ENCODE results near the gene RBMS2. TPM values are rescaled to one million over a fixed set of nuclear protein-coding genes. Genes with fewer than 3 reads are reported as not detected.
A peak's percentile ranks its signal among the peaks of the same experiment; 100 is the strongest.

Gene RBMS2
- total RNA-seq, 1 experiment from 2014 or later, result 40.8 TPM

- H3K27ac ChIP-seq (ENCODE audit: low read depth, low read length), result no peak overlapping the region
- RAD21 ChIA-PET (ENCODE audit: low non-redundant PET in 1 of 2, low total read pairs in 2 of 2, uncharacterized antibody in 2 of 2, unreplicated experiment in 2 of 2), result no interaction called here
- POLR2A ChIA-PET, result no interaction called here
Observed at GRCh38 chr12:56565510-56566101, 44.0 kb downstream of the RBMS2 start.

More at GRCh38 chr12:56565510-56566101, 44.0 kb downstream of the RBMS2 start:
- CTCF ChIA-PET, result interaction anchor here (1.2 kb wide), 1 partner anchor 24 kb away, joined by 3 read pairs; no protein-coding TSS in a partner anchor
- TF ChIP-seq ELF1 (IDR thresholded peaks at IDR 0.05; ENCODE audit: borderline replicate concordance, low read depth), result no peak
- no peak for TF ChIP-seq SIN3A (IDR thresholded peaks at IDR 0.05; ENCODE audit: low read depth)
- TF ChIP-seq CEBPB (IDR thresholded peaks at IDR 0.05; ENCODE audit: low read depth), result no peak
- TF ChIP-seq ZBTB33 (IDR thresholded peaks at IDR 0.05; ENCODE audit: extremely low read depth, insufficient replicate concordance, low read length), result no peak
- no peak for TF ChIP-seq TCF7L2 (IDR thresholded peaks at IDR 0.05; ENCODE audit: borderline replicate concordance, extremely low read depth, insufficient read depth, insufficient read length)
- TF ChIP-seq FOSL1 (IDR thresholded peaks at IDR 0.05; ENCODE audit: low read depth), result no peak
- TF ChIP-seq EGR1 (IDR thresholded peaks at IDR 0.05; ENCODE audit: low read depth), result no peak
- TF ChIP-seq EZH2phosphoT487 (IDR thresholded peaks at IDR 0.05; ENCODE audit: borderline replicate concordance), result no peak
- no peak for TF ChIP-seq YY1 (IDR thresholded peaks at IDR 0.05; ENCODE audit: extremely low read depth, insufficient replicate concordance, low read depth, low read length)
- TF ChIP-seq MAX (IDR thresholded peaks at IDR 0.05), result no peak
- TF ChIP-seq REST (IDR thresholded peaks at IDR 0.05; ENCODE audit: low read depth), result no peak
- TF ChIP-seq CBX3 (IDR thresholded peaks at IDR 0.05; ENCODE audit: low read depth), result no peak
- TF ChIP-seq ZNF274 (IDR thresholded peaks at IDR 0.05; ENCODE audit: low read depth, low read length), result no peak
- no peak for TF ChIP-seq EZH2 (IDR thresholded peaks at IDR 0.05)
- TF ChIP-seq RAD21 (IDR thresholded peaks at IDR 0.05; ENCODE audit: low read depth), result no peak
- ATAC-seq (peak; percentile 40; the same call in 1 of the 2 replicates), DNase-seq (ENCODE audit: low read depth, low spot score) (no peak)
- H3K4me1 ChIP-seq (ENCODE audit: control insufficient read depth in 1 of 2, insufficient read depth in 2 of 2, low read length in 2 of 2), result peaks cover 2 to 8% of the 10 kb centered on the region in 2 experiments; a peak in 2 of 4 replicates
- no peaks in the 10 kb centered on the region for H3K9me3 ChIP-seq (ENCODE audit: control insufficient read depth in 1 of 2, insufficient read depth in 1 of 2, low read depth in 1 of 2, low read length in 2 of 2)
- no peak overlapping the region for H3K4me2 ChIP-seq (ENCODE audit: low read length)
- no peak overlapping the region for H3K9ac ChIP-seq (ENCODE audit: low read length)
- intact Hi-C loops (cut with micrococcal nuclease), result no loop called here
- H3K9me2 ChIP-seq (ENCODE audit: insufficient read depth), result no peaks in the 10 kb centered on the region
- peaks cover 5% of the 10 kb centered on the region; the same call in 1 of the 2 replicates for H3K79me2 ChIP-seq (ENCODE audit: insufficient read depth, low read length)
- H2AFZ ChIP-seq (ENCODE audit: low read depth, low read length, poor library complexity, severe bottlenecking), result no peak overlapping the region
- peaks cover 11 to 12% of the 10 kb centered on the region in 2 experiments for H3K36me3 ChIP-seq (ENCODE audit: control insufficient read depth in 1 of 2, insufficient read depth in 2 of 2, low read length in 2 of 2)
- no peaks in the 10 kb centered on the region for H3K27me3 ChIP-seq (ENCODE audit: insufficient read depth, low read length)
- BruUV-seq (replicated peaks), result no TSS peak
- H4K20me1 ChIP-seq (ENCODE audit: insufficient read depth), result no peaks in the 10 kb centered on the region
- no peak overlapping the region for H3K4me3 ChIP-seq (replicated peaks in 1 of 2; ENCODE audit: low read depth in 1 of 2, low read length in 2 of 2)
